Fibroblast of pulmonary artery (primary cell): Measurements from ENCODE around the gene SPATA31D4.
"Not testable (repeated sequence)": the region's sequence is repeated elsewhere in the genome, so short reads cannot be mapped to it uniquely, and the experiment has no call there.

ENCODE experiments used
- DNase-seq: peaks from one replicate; pipeline ENCODE4 v3.0.0-alpha.2; 2010; ENCODE audit warnings: low read depth
- H3K4me3 ChIP-seq: replicated peaks from 2 replicates; pipeline ENCODE4 v1.5.1; 2011; ENCODE audit warnings: low read depth, mild to moderate bottlenecking, control low read depth, low read length, moderate library complexity
- CTCF ChIP-seq: IDR thresholded peaks from 2 replicates; pipeline ENCODE4 v1.5.1; 2011; ENCODE audit warnings: mild to moderate bottlenecking, control low read depth, low read length, inconsistent platforms; ENCODE audit errors: missing control alignments

Gene SPATA31D4

GRCh38 chr9:81912135-81912534 is 16.1 kb upstream of the SPATA31D4 start:
- no peak for DNase-seq
- TF ChIP-seq CTCF = no peak
- no peak overlapping the region for H3K4me3 ChIP-seq

GRCh38 chr9:81915801-81916505 is 12.3 kb upstream of the SPATA31D4 start:
- peak; percentile 29 for DNase-seq
- H3K4me3 ChIP-seq = no peak overlapping the region

GRCh38 chr9:81918507-81918906 is 9.7 kb upstream of the SPATA31D4 start:
- not testable (repeated sequence) for DNase-seq, H3K4me3 ChIP-seq

More at GRCh38 chr9:81915801-81916505, 12.3 kb upstream of the SPATA31D4 start:
- no peak for TF ChIP-seq CTCF

- not testable (repeated sequence) for DNase-seq, H3K4me3 ChIP-seq
Measured at GRCh38 chr9:81930147-81930546, 1.9 kb downstream of the SPATA31D4 start.

GRCh38 chr9:81933547-81933946 is 5.3 kb downstream of the SPATA31D4 start:
- H3K4me3 ChIP-seq, DNase-seq: not testable (repeated sequence)

GRCh38 chr9:81943393-81943792 is 15.2 kb downstream of the SPATA31D4 start, which contains the start of gene SPATA31D3:
Gene SPATA31D3 (plus strand): TSS chr9:81943500. CDS start chr9:81943586, 86 bp downstream.
- H3K4me3 ChIP-seq, DNase-seq: not testable (repeated sequence)

GRCh38 chr9:81948650-81949049 is 20.4 kb downstream of the SPATA31D4 start:
- DNase-seq, H3K4me3 ChIP-seq: not testable (repeated sequence)

GRCh38 chr9:81953096-81953495 is 24.9 kb downstream of the SPATA31D4 start:
- TF ChIP-seq CTCF = no peak
- H3K4me3 ChIP-seq = no peak overlapping the region
- no peak for DNase-seq

GRCh38 chr9:81955625-81956024 is 27.4 kb downstream of the SPATA31D4 start:
- H3K4me3 ChIP-seq = no peak overlapping the region
- DNase-seq = no peak
- no peak for TF ChIP-seq CTCF
